Peyer's patch (tissue), 4 donors: Measurements from ENCODE around the gene BRSK1.
A peak's percentile ranks its signal among the peaks of the same experiment; 100 is the strongest.

Experiments
- POLR2A ChIP-seq, 2 donors: fragments of 450-650 bp; IDR thresholded peaks; one replicate each; pipeline ENCODE4 v1.5.1; 2017; ENCODE audit warnings: antibody characterized with exemption in 2 of 2, mild to moderate bottlenecking in 2 of 2, moderate library complexity in 2 of 2
- TF ChIP-seq, protein P1 (sequence below), 6 experiments: fragments of 450-650 bp in 4 of 6; fragments of 200-600 bp in 2 of 6; sonication (generic) in 1 of 6; IDR thresholded peaks; one replicate each; pipeline ENCODE4 v1.5.1; 2017 to 2019; ENCODE audit warnings: antibody characterized with exemption in 6 of 6, mild to moderate bottlenecking in 3 of 6, moderate library complexity in 1 of 6

DNA sequence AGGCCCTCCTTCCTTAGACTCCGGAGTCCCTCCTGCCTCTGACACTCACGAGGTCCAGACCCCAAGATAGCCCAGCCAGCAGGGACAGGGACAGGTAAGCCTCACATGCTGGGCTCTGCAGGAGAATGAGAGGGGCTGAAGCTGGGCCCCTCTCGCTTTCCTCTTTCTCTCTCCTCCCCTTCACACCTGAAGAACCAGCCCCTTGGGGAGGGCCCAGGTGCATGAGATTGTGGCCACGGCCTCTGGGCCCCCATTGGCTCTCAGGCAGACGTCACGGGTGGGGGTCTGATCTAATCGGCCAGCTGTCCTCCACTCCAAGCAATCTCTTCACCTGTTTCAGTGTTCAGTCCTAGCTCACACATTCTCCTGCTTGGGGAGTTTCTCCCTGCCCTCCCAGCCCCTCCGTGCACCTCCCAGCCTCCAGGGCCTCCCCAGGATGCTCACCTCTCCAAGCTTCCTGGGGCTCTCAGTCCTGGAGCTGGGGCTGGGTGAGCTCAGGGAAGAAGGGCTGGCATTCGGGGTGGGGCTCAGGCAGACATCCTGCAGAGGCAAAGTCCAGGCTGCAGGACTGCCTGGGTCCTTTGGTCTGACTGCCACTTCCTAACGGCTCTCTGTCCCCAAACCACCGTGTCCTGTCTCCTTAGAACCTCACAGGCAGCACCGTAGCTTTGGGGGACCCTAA is 38.5 kb downstream of the BRSK1 start:
- TF ChIP-seq, protein P1, sequence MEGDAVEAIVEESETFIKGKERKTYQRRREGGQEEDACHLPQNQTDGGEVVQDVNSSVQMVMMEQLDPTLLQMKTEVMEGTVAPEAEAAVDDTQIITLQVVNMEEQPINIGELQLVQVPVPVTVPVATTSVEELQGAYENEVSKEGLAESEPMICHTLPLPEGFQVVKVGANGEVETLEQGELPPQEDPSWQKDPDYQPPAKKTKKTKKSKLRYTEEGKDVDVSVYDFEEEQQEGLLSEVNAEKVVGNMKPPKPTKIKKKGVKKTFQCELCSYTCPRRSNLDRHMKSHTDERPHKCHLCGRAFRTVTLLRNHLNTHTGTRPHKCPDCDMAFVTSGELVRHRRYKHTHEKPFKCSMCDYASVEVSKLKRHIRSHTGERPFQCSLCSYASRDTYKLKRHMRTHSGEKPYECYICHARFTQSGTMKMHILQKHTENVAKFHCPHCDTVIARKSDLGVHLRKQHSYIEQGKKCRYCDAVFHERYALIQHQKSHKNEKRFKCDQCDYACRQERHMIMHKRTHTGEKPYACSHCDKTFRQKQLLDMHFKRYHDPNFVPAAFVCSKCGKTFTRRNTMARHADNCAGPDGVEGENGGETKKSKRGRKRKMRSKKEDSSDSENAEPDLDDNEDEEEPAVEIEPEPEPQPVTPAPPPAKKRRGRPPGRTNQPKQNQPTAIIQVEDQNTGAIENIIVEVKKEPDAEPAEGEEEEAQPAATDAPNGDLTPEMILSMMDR (IDR thresholded peaks at IDR 0.05): no peak
- peak; percentile 72 to 80 for TF ChIP-seq POLR2A (IDR thresholded peaks at IDR 0.05)
